ENCODE measurements around the gene CTBP2. TPM values are rescaled to one million over a fixed set of nuclear protein-coding genes. Genes with fewer than 3 reads are reported as not detected.

Gene CTBP2
- total RNA-seq, 1 experiment from 2014 or later: 212 TPM

DNA sequence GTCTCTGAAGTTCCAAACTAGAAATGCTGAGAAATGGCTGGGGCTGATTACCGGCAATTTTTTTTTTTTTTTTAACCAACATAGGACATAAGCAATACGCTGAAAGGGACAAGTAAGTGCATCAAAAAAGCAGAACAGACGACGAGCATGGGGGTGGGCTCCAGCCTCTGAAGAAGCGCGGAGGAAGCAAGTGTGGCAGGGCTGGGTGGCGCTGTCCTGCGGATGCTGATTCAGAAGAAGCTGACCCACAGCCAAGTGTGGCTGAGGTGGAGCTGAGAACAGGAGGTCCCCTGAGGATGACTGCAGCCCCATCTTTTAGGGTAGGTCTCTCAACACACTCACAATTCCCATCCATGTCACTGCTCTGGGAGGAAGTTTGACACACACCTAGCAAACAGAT is 65.6 kb downstream of the CTBP2 start:
- H3K18ac ChIP-seq (ENCODE audit: insufficient read length, low read depth, low read length): no peak overlapping the region
- peaks cover 74% of the 10 kb centered on the region; the same call in 1 of the 2 replicates for H3K79me2 ChIP-seq (ENCODE audit: insufficient read depth, low read length)
- Mint-ChIP-seq H3K27me3 (ENCODE audit: low read depth) (no peaks in the 10 kb centered on the region), H3K9me3 (no peaks in the 10 kb centered on the region), H3K27ac (peak overlapping the region in 2 of 3 experiments; percentile 16 to 85; a peak in 4 of 7 replicates), H3K4me1 (peaks cover 56 to 62% of the 10 kb centered on the region in 2 experiments), H3K36me3 (ENCODE audit: insufficient read depth in 1 of 3, low read depth in 3 of 3) (peaks cover 24 to 49% (median 39%) of the 10 kb centered on the region in 3 experiments; a peak in 6 of 7 replicates), H3K4me3 (no peak overlapping the region)
- no peak overlapping the region for H2BK5ac ChIP-seq (ENCODE audit: insufficient read length, low read length)
- no peak for DNase-seq
- H2BK120ac ChIP-seq (ENCODE audit: low read depth, low read length, poor library complexity, severe bottlenecking): no peak overlapping the region
- no peak overlapping the region for H3K27ac ChIP-seq (ENCODE audit: insufficient read length, low read depth, low read length)
- H4K91ac ChIP-seq (ENCODE audit: insufficient read length, low read depth, low read length): no peak overlapping the region
- H3K9me3 ChIP-seq (ENCODE audit: control insufficient read depth, low read depth, low read length): no peaks in the 10 kb centered on the region
- TF ChIP-seq, protein P1, sequence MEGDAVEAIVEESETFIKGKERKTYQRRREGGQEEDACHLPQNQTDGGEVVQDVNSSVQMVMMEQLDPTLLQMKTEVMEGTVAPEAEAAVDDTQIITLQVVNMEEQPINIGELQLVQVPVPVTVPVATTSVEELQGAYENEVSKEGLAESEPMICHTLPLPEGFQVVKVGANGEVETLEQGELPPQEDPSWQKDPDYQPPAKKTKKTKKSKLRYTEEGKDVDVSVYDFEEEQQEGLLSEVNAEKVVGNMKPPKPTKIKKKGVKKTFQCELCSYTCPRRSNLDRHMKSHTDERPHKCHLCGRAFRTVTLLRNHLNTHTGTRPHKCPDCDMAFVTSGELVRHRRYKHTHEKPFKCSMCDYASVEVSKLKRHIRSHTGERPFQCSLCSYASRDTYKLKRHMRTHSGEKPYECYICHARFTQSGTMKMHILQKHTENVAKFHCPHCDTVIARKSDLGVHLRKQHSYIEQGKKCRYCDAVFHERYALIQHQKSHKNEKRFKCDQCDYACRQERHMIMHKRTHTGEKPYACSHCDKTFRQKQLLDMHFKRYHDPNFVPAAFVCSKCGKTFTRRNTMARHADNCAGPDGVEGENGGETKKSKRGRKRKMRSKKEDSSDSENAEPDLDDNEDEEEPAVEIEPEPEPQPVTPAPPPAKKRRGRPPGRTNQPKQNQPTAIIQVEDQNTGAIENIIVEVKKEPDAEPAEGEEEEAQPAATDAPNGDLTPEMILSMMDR (conservative IDR thresholded peaks at IDR 0.05): no peak
- no peaks in the 10 kb centered on the region for H4K20me1 ChIP-seq (ENCODE audit: control insufficient read depth, insufficient read depth, insufficient read length)
- no peak overlapping the region for H3K23ac ChIP-seq (ENCODE audit: insufficient read length, low read depth, low read length)
- H3K79me1 ChIP-seq (ENCODE audit: insufficient read depth, low read depth, low read length, poor library complexity, severe bottlenecking): peaks cover 1% of the 10 kb centered on the region
- no peak overlapping the region for H2BK20ac ChIP-seq (ENCODE audit: low read depth, low read length, poor library complexity, severe bottlenecking)
- H3K4me2 ChIP-seq (ENCODE audit: insufficient read depth, insufficient read length, low read length): no peak overlapping the region
- H2BK12ac ChIP-seq (ENCODE audit: insufficient read length, low read depth, low read length): no peak overlapping the region
- no peak overlapping the region for H2AK5ac ChIP-seq (ENCODE audit: insufficient read length, low read length)
- no peak overlapping the region for H3T11ph ChIP-seq (ENCODE audit: low read length)
- H3K4ac ChIP-seq (ENCODE audit: low read depth, low read length): no peak overlapping the region
- no peak overlapping the region for H2BK15ac ChIP-seq (ENCODE audit: low read depth, low read length)
- no peak overlapping the region for H3K14ac ChIP-seq (ENCODE audit: insufficient read depth, low read length)
- no peak overlapping the region for H3K56ac ChIP-seq (ENCODE audit: insufficient read length, low read depth, low read length)
- no peaks in the 10 kb centered on the region for H3K23me2 ChIP-seq (ENCODE audit: insufficient read length, low read depth, low read length, poor library complexity, severe bottlenecking)
- H3K27me3 ChIP-seq (ENCODE audit: insufficient read depth, low read length): no peaks in the 10 kb centered on the region
- H4K8ac ChIP-seq (replicated peaks; ENCODE audit: insufficient read length, low read depth, low read length): no peak overlapping the region
- H3K4me1 ChIP-seq (ENCODE audit: insufficient read depth, low read length): peaks cover 7% of the 10 kb centered on the region; the same call in 1 of the 2 replicates
- no peak overlapping the region for H4K5ac ChIP-seq (ENCODE audit: insufficient read length, low read depth, low read length)
- no peak overlapping the region for H3K9ac ChIP-seq (ENCODE audit: extremely low read depth, insufficient read length, low read length)
- no peak overlapping the region for H2AFZ ChIP-seq (ENCODE audit: low read length)
- WGBS (ENCODE audit: extremely low coverage, insufficient read length, low lambda C conversion rate): no CpG with 5 or more reads among the region's 8 CpGs
